Gastrocnemius medialis (tissue), 4 donors: ENCODE measurements around the gene AQP9. TPM values are rescaled to one million over a fixed set of nuclear protein-coding genes. Genes with fewer than 3 reads are reported as not detected.

Experiments
- ATAC-seq, 2 donors: fragments of 150-250 bp; one replicate each; pipeline ENCODE4 v1.9.1; 2016
- DNase-seq, 2 donors: peaks; one replicate each; pipeline ENCODE4 v3.0.0-alpha.2; 2019
- H3K27ac ChIP-seq, 4 donors: fragments of 200-600 bp; sonication (generic); 1 replicate in 1 of 4; 2 replicates in 3 of 4; pipeline ENCODE4 v1.5.1; 2016 to 2018; ENCODE audit warnings: mild to moderate bottlenecking in 2 of 4, moderate library complexity in 1 of 4
- H3K27me3 ChIP-seq, 3 donors: fragments of 200-600 bp; sonication (generic) in 2 of 3; 1 replicate in 1 of 3; 2 replicates in 2 of 3; pipeline versions ENCODE4 v1.5.1 to v1.6.0; 2016 to 2019; ENCODE audit warnings: mild to moderate bottlenecking in 1 of 3, moderate library complexity in 1 of 3
- H3K36me3 ChIP-seq, 2 donors: fragments of 200-600 bp; sonication (generic) in 1 of 2; one replicate each; pipeline ENCODE4 v1.5.1; 2017 to 2018
- H3K4me1 ChIP-seq, 2 donors: fragments of 200-600 bp; sonication (generic) in 1 of 2; one replicate each; pipeline ENCODE4 v1.5.1; 2016 to 2017; ENCODE audit warnings: mild to moderate bottlenecking in 2 of 2
- H3K4me3 ChIP-seq, 4 donors: fragments of 200-600 bp; sonication (generic) in 3 of 4; 1 replicate in 1 of 4; 2 replicates in 3 of 4; pipeline ENCODE4 v1.5.1; 2016 to 2019; ENCODE audit warnings: mild to moderate bottlenecking in 2 of 4
- H3K9me3 ChIP-seq, 3 donors: fragments of 200-600 bp; sonication (generic) in 2 of 3; 1 replicate in 1 of 3; 2 replicates in 2 of 3; pipeline ENCODE4 v1.5.1; 2016 to 2019
- CTCF ChIP-seq, 5 experiments: fragments of 450-650 bp in 3 of 5; fragments of 200-600 bp in 2 of 5; sonication (generic) in 2 of 5; IDR thresholded peaks in 4 of 5; conservative IDR thresholded peaks in 1 of 5; 1 replicate in 4 of 5; 2 replicates in 1 of 5; pipeline ENCODE4 v1.5.1; 2016 to 2019; ENCODE audit warnings: antibody characterized with exemption in 5 of 5, mild to moderate bottlenecking in 3 of 5, moderate library complexity in 3 of 5
- POLR2A ChIP-seq, 2 donors: fragments of 450-650 bp; IDR thresholded peaks; one replicate each; pipeline ENCODE4 v1.6.1; 2017; ENCODE audit warnings: antibody characterized with exemption in 2 of 2, mild to moderate bottlenecking in 2 of 2, moderate library complexity in 2 of 2
- in situ Hi-C, 4 donors: fragments of 200-750 bp; cut with MboI; loops; one replicate each; pipeline versions ENCODE4 v1.15.0 to v1.8.0; 2017; ENCODE audit warnings: low sequenced_read_pairs in 4 of 4
- intact Hi-C: fragments of 100-400 bp; cut with DNase I; formaldehyde crosslinking; loops from one replicate; pipeline ENCODE4 v1.15.1; 2023; ENCODE audit warnings: low total_unique reads
- total RNA-seq, 4 donors: library from RNA; depleted of rRNA; stranded (reverse); fragments of >200 nt; gene quantifications; one replicate each; pipeline versions ENCODE4 v1.1.0 to v1.2.3, GENCODE V29; 2016

The AQP9 gene
- total RNA-seq, 4 donors from 2014 or later = 0.52 to 1.2 (median 1.1) TPM; not detected in 1

DNA sequence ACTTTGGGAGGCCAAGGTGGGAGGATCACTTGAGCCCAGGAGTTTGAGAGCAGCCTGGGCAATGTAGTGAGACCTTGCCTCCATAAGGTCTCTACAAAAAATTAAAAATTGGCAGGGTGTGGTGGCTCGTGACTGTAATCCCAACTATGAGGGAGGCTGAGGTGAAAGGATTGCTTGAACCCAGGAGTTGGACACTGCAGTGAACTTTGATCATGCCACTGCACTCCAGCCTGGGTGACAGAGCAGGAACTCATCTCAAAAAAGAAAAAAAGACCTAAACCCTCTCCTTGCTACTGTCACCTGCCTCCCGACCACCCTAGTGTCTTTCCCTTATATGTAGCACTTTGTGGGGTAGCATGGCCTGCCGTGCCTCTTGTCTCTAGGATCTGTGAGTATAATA lies 23.8 kb upstream of the AQP9 start:
- TF ChIP-seq CTCF (IDR thresholded peaks at IDR 0.05 in 4 of 5, conservative IDR thresholded peaks at IDR 0.05 in 1 of 5) (no peak), POLR2A (IDR thresholded peaks at IDR 0.05) (no peak)
- no peak overlapping the region for H3K4me3 ChIP-seq
- DNase-seq (no peak), ATAC-seq (no peak)
- H3K27me3 ChIP-seq = peaks cover 0 to 2% (median 0%) of the 10 kb centered on the region in 3 donors
- H3K9me3 ChIP-seq = no peaks in the 10 kb centered on the region
- in situ Hi-C loops = no loop called here
- H3K4me1 ChIP-seq = no peaks in the 10 kb centered on the region
- intact Hi-C loops = no loop called here
- H3K36me3 ChIP-seq = no peaks in the 10 kb centered on the region
- H3K27ac ChIP-seq = no peak overlapping the region

GRCh38 chr15:58114812-58115211 lies 23.4 kb upstream of the AQP9 start:
- no peaks in the 10 kb centered on the region for H3K36me3 ChIP-seq
- in situ Hi-C loops (no loop called here), intact Hi-C loops (no loop called here)
- H3K27ac ChIP-seq = no peak overlapping the region
- peaks cover 0 to 2% (median 0%) of the 10 kb centered on the region in 3 donors for H3K27me3 ChIP-seq
- DNase-seq (no peak), ATAC-seq (no peak)
- H3K4me1 ChIP-seq = no peaks in the 10 kb centered on the region
- no peaks in the 10 kb centered on the region for H3K9me3 ChIP-seq
- no peak overlapping the region for H3K4me3 ChIP-seq
- TF ChIP-seq CTCF (IDR thresholded peaks at IDR 0.05 in 4 of 5, conservative IDR thresholded peaks at IDR 0.05 in 1 of 5) = no peak
- TF ChIP-seq POLR2A (IDR thresholded peaks at IDR 0.05) = no peak

- in situ Hi-C loops = no loop called here
- intact Hi-C loops = no loop called here
- no peak for ATAC-seq
These were observed 22.5 kb upstream of the AQP9 start for GRCh38 chr15:58115692-58116091.

DNA sequence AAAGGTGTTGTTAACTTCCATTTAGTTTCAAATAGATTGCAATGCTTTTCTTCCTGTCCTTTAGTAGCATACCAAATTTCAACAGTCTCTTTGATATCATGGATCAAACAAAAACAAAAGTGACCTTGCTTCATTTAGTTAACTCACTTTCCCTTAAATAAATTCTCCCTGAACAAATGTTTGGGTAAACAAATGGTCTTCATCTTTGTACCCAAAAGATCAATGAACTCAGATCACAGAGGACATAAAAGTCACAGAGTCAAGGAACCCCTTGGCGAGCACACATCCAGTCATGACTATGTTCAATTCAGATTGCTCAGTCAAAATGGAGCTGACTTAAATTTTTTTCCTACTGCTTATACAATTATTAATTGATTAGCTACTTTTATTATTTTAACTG lies 20.6 kb upstream of the AQP9 start:
- Histone ChIP-seq H3K27ac (no peak overlapping the region), H3K9me3 (no peaks in the 10 kb centered on the region), H3K4me1 (no peaks in the 10 kb centered on the region), H3K4me3 (no peak overlapping the region), H3K36me3 (no peaks in the 10 kb centered on the region), H3K27me3 (no peaks in the 10 kb centered on the region)
- DNase-seq = no peak
- ATAC-seq = no peak
- intact Hi-C loops = no loop called here
- in situ Hi-C loops = no loop called here
- TF ChIP-seq POLR2A (IDR thresholded peaks at IDR 0.05) (no peak), CTCF (IDR thresholded peaks at IDR 0.05 in 4 of 5, conservative IDR thresholded peaks at IDR 0.05 in 1 of 5) (no peak)

More at GRCh38 chr15:58115692-58116091, 22.5 kb upstream of the AQP9 start:
- H3K4me3 ChIP-seq = no peak overlapping the region
- no peaks in the 10 kb centered on the region for H3K9me3 ChIP-seq
- no peaks in the 10 kb centered on the region for H3K36me3 ChIP-seq
- H3K27ac ChIP-seq = no peak overlapping the region
- no peaks in the 10 kb centered on the region for H3K27me3 ChIP-seq
- TF ChIP-seq POLR2A (IDR thresholded peaks at IDR 0.05) (no peak), CTCF (IDR thresholded peaks at IDR 0.05 in 4 of 5, conservative IDR thresholded peaks at IDR 0.05 in 1 of 5) (no peak)
- no peak for DNase-seq
- no peaks in the 10 kb centered on the region for H3K4me1 ChIP-seq

- Histone ChIP-seq H3K4me3 (no peak overlapping the region), H3K27me3 (no peaks in the 10 kb centered on the region), H3K36me3 (no peaks in the 10 kb centered on the region), H3K4me1 (no peaks in the 10 kb centered on the region), H3K9me3 (no peaks in the 10 kb centered on the region), H3K27ac (no peak overlapping the region)
- ATAC-seq = no peak
- in situ Hi-C loops (no loop called here), intact Hi-C loops (no loop called here)
- no peak for DNase-seq
- no peak for TF ChIP-seq CTCF (IDR thresholded peaks at IDR 0.05 in 4 of 5, conservative IDR thresholded peaks at IDR 0.05 in 1 of 5)
- no peak for TF ChIP-seq POLR2A (IDR thresholded peaks at IDR 0.05)
These were observed 19.9 kb upstream of the AQP9 start for GRCh38 chr15:58118272-58118671.
